EH (cell line): ENCODE measurements around the gene THAP7.

Source experiments
- DNase-seq: peaks from one replicate; pipeline ENCODE4 v3.0.0-alpha.2; 2015; ENCODE audit warnings: low read depth

The THAP7 gene

GRCh38 chr22:20964090-20964798 lies 37.7 kb downstream of the THAP7 start:
- no peak for DNase-seq

DNA sequence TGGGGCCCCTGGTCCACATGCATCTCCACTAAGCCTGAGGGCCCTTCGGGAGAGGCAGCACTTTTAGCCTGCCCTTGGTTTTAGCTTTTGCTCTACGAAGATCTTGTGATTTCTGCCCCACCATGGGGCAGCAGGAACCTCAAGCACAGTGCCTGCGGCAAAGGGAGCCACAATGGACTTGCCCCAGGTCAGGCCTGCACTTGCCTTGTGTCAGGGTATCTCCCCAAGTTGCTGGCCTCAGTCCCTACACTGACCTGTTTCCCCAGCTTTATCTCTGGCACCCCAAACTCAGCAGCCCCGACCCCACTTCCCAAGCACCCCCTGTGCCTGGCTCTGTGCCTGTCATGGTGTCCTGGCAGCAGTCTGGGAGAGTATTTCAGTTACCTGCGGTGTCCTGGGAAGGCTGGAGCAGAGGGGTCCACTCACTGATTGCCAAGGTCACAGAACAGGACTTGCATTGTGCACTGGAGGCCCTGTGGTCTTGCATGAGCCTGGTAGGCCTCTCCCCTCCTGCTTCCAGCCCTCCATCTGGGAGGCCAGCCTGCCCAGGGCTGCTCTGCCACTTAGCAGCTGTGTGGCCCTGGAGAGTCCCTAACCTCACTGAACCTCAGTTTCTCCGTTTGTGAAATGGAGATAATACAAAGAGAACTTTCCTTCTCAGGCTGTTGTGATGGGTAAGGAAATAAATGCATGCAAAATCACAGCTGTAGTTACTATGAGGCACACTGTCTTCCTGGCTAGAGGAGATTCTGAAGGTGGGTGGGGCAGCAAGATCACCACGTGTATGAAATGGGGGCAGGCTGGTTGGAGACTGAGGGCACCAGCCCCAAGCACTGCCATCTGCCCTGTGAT lies 38.5 kb downstream of the THAP7 start:
- no peak for DNase-seq

- no peak for DNase-seq
These were observed 39.4 kb downstream of the THAP7 start for GRCh38 chr22:20962491-20962945.

DNA sequence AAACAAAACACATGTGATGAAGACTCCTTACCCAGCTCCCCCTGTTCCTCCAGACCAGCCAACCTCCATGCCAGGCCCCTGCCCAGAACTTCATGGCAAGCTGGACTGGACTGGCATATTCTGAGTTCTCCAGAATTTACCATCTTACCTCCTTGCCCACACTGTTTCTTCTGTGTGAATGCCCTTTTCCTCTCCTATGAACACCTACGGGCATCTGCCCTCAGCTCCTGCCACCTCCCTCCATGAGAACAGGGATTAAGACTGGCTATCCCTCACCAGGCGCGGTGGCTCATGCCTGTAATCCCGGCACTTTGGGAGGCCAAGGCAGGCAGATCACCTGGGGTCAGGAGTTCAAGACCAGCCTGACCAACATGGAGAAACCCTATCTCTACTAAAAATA lies 41.3 kb downstream of the THAP7 start:
- DNase-seq = no peak

DNA sequence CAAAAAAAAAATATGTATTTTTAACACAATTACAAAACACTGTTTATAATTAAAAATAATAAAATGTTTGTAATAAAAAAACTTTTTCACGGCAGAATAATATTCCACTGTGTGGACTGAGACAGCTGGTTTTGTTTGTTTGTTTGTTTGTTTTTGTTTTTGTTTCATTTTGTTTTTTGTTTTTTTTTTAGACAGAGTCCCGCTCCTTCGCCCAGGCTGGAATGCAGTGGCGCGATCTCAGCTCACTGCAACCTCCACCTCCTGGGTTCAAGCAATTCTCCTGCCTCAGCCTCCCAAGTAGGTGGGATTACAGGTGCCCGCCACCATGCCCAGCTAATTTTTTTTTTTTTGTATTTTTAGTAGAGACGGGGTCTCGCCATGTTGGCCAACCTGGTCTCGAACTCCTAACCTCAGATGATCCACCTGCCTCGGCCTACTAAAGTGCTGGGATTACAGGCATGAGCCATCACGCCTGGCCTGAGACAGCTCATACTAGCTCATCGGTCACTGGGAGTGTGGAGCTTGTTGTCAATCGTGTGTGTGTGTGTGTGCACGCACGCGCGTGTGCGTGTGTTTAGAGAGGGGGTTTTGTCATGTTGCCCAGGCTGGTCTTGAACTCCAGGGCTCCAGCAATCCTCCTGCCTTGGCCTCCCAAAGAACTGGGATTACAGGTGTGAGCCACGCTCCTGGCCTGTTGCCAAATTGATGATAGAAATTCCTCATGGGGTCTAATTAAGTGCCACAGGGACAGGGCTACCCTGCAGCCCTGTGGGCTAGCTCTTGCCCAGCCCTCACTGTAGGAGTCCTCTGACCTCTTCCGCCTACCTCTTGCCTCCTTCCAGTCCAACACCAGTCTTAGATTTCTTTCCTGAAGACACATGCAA lies 42.1 kb downstream of the THAP7 start:
- no peak for DNase-seq

DNA sequence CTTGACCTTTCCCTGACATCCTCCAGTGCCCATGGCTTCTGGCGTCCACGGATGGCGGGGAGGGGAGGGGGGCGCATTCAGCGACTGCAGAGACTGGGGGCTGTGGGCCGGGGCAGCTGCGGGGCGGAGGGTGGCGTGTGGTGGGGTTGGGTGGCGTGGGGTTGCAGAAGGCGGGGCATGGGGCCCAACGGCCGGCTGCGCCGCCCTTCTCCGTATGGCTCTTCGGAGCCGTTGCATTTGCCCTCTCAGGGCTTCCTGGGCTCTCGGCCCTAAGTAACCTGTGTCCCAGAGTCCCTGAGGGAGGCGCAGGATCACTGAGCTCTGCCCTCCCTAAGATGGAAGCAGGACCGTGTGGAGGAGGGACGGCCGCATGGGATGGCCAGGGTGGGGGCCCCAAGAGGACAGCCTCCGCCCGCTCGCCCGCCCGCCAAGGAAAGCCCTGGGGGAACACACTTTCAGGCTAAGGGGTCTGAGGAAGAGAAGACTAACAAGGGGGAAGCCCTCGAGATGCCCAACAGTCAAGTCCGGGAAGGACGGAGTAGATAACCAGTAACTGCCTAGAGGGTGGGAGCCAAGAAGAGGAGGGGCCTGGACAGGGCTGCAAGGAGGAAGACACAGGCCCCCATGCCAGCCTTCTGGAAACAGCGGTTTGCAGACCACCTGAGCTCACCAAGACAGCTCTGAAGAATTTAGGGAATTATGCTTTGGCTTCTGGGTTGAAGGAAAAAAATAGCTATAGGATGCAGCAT lies 44.1 kb downstream of the THAP7 start:
- DNase-seq = peak; percentile 41

- no peak for DNase-seq
These were observed 44.7 kb downstream of the THAP7 start for GRCh38 chr22:20957102-20957682.

DNA sequence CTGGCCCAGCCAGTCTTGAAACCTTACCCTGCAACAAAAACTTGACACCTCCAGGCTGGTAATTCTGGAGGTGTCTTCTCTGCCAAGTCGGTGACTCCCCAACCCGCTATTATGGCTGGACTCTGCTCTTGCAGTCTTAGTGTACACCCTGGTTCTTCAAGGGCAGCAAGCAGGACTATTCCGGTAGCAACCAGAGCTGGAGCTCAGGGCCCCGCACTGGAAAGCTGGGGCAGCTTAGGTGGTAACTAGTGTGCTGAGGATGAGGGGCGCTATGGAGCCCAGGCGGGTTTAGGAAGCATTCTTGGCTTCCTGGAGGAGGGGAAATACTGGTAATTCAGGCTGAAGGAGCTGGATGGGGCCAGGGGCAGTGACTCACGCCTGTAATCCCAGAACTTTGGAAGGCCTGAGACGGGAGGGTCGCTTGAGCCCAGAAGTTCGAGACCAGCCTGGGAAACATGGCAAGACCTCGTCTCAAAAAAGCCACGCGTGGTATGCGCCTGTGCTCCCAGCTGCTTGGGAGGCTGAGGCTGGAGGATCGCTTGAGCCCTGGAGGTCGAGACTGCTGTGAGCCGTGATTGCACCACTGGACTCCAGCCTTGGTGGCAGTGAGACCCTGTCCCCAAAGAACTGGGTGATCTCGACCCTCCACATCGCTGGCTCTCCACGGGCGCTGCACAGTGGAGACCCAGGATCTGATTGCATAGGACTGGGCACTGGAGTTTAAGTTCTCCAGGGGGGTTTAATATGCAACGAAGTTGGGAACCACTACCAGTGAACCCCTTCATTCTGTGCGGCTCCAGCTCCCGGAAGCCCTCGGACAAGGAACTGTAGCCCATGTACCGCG lies 45.4 kb downstream of the THAP7 start:
- DNase-seq = peak; percentile 42

DNA sequence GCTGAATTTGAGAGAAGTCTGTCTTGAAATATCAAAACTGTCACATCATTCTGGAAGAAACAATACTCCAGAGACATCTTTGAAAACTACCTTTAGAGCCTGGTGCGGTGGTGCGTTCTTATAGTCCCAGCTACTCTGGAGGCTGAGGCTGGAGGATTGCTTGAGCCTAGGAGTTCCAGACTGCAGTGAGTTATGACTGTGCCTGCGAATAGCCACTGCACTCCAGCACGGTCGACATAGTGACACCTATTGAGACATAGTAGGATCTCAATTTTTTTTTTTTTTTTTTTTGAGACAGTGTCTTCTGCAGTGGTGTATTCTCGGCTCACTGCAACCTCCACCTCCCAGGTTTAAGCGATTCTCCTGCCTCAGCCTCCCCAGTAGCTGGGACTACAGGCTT lies 46.4 kb downstream of the THAP7 start:
- DNase-seq = no peak

DNA sequence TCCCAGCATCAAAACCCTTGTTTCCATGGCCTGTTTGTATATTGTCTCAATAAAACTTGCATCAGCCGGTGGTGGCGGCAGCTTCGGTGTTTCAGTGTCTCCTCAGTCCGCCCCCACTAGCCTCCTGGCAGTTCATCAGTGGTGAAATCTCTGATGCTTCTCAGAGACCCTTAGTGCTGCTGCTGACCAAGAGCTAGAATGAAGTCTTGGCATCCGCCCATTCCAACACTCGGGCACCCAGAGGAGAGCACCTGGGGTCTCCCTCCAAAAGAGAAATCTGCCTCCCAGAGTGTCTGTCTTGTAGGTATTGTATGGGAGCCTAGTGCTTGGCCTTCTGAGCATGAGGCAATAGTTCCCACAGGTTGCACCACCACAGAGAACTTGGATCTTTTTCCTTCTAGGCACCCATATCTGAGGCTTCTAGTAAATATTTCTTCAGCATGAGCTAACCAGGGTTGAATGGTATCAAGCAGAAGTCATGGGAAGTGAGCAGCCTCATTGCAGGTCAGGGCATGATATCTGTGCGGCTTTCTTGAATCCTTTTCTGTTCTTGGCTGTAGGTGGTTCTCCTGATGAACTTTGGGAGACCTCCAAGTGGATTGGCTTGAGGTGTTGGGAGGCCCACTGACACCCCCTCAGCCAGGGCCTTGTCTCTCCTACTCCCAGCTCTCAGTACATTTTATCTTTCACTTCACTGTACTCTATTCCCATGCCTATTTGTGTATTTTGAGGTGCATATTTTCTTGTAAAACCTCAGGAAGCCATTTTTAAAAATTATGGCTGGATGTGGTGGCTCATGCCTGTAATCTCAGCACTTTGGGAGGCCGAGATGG lies 48.0 kb downstream of the THAP7 start:
- DNase-seq = peak; percentile 49

- DNase-seq = no peak
These were observed 48.6 kb downstream of the THAP7 start for GRCh38 chr22:20953342-20953608.

DNA sequence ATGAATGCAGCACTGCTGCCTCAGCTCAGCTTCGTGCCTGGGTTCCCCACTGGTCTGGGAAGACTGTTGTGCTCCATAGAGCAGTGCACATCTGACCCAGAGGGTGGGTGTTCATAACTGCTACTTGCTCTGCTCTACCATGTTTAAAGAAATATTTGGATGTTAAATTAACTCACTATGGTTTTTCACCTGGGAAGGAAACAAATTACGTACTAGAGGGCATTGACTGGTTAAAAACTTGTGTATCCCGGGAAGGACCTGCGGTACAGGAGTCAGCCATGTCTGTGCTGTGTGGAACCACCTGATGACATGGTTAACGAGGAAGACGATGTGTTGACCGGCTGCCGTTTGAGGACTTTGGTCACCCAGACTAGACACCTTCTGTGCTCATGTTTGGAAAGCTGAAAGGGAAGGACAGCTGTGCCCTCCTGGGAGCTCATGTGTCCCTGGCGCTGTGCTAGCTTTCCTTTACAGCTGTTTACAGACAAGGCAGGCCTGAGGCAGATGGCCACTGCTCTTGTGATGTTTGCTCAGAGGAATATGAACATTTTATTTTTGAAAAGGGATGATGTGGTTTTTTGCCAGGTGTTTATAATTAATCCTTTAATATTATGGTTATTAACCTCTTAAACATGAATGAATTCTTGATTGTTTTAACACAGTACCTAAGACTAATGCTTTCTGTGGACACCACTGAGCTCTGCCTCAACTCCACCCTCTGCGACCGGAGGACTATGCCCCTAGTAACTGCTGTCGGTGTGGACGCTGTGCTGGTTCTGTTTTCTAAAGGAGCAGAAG lies 49.2 kb downstream of the THAP7 start:
- DNase-seq = no peak

GRCh38 chr22:20951932-20952380 lies 50.0 kb downstream of the THAP7 start:
- no peak for DNase-seq

DNA sequence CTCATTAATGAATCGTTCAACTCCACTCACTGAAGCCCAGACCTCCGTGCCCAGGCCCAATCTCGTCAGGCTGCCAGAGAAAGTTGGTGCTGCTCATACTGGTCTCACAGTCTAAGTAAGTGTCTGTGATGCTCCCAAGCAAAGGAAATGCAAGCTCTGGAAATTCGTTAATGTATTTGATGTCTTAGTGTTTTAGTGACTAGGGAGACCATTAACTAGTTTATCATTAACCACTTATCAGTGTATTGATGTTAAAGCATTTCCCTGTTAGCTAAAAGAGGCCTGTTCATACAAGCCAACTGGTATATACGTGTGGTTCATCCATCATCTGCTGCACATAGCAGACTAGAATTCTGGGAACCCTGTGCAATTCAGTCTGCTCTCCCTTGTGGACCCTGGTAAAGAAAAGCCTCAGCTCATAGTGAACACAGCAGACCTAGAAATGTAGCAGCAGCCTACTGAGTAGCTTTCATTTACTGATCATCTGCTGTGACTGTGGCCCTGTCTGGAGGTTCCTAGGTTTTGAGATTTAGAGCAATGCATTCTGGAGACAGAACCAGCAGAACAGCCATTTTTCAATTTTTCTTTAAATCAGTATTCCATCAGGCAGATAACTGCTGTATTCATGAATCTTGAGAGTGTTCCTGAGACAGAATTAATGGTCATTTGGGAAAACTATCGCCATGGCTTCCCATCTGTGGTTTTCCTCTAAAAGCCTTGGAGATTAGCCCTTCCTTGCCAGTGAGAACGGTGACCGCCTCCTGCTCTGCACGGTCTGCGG lies 50.6 kb downstream of the THAP7 start:
- DNase-seq = no peak

DNA sequence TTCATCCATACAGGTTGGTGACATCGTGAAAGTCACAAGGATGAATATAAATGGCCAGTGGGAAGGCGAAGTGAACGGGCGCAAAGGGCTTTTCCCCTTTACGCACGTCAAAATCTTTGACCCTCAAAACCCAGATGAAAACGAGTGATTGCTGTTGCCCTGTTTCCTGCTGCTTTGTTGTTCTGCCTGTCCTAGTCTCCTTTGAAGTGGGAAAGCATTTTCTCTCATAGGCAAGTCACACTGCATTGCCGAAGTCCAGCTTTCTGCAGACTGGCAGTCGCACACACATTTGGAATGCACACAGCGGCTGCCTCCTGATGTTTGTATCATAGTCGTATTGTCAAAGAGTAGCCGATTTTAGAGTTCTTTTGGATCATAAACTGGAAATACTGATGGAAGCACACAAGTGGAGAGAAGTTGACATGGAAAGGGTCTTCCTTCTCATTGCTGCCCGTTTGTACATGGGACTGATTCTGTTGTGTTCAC lies 52.2 kb downstream of the THAP7 start:
- DNase-seq = no peak
